B cell (primary cell): Measurements from ENCODE around the gene DACT3.

Experiments
- EZH2 ChIP-seq: IDR thresholded peaks from 2 replicates; pipeline ENCODE4 v1.6.1; 2012; ENCODE audit warnings: borderline replicate concordance, low read depth, mild to moderate bottlenecking, moderate library complexity, low read length; ENCODE audit not compliant: insufficient read depth, poor library complexity, severe bottlenecking
- TF ChIP-seq, protein P1 (sequence below): fragments of 200-600 bp; IDR thresholded peaks from one replicate; pipeline ENCODE4 v1.8.0; 2022; ENCODE audit warnings: antibody characterized with exemption, mild to moderate bottlenecking

DNA sequence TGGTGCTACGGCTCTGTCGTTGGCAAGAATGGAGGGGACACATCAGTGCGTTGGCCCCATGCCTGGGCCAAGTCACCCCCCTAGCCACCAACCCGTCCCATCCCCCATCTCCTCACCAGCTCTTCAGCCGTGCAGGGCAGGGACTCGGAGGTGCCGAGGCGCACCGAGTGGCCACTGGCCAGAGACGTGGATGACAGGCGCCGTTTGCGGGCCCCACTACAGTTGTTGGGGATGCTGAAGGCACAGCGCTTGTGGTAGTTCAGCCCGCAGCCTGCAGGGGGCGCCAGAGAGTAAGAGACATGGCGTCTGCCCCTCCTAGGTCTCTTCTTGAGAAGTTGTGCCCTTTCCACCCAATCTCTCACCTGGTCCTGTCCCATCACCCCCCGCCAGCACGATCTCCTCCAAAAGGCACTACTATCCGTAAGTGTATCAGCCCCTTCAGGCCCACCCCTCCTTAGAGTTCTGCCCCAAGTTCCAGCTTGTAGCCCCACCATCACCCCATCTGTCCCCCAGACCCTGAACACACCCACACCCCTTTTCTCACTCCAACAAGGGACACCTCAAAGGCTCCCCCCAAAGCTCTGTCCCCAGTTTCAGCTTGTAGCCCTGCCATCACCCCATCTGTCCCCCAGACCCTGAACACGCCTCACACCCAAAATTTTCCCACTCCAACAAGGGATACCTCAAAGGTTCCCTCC, 43.5 kb upstream of the DACT3 start:
- TF ChIP-seq EZH2 = no peak
- TF ChIP-seq, protein P1, sequence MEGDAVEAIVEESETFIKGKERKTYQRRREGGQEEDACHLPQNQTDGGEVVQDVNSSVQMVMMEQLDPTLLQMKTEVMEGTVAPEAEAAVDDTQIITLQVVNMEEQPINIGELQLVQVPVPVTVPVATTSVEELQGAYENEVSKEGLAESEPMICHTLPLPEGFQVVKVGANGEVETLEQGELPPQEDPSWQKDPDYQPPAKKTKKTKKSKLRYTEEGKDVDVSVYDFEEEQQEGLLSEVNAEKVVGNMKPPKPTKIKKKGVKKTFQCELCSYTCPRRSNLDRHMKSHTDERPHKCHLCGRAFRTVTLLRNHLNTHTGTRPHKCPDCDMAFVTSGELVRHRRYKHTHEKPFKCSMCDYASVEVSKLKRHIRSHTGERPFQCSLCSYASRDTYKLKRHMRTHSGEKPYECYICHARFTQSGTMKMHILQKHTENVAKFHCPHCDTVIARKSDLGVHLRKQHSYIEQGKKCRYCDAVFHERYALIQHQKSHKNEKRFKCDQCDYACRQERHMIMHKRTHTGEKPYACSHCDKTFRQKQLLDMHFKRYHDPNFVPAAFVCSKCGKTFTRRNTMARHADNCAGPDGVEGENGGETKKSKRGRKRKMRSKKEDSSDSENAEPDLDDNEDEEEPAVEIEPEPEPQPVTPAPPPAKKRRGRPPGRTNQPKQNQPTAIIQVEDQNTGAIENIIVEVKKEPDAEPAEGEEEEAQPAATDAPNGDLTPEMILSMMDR = peak; percentile 93
